ENCODE data around the gene DNAJA3.
A peak's percentile ranks its signal among the peaks of the same experiment; 100 is the strongest.

The DNAJA3 gene

DNA sequence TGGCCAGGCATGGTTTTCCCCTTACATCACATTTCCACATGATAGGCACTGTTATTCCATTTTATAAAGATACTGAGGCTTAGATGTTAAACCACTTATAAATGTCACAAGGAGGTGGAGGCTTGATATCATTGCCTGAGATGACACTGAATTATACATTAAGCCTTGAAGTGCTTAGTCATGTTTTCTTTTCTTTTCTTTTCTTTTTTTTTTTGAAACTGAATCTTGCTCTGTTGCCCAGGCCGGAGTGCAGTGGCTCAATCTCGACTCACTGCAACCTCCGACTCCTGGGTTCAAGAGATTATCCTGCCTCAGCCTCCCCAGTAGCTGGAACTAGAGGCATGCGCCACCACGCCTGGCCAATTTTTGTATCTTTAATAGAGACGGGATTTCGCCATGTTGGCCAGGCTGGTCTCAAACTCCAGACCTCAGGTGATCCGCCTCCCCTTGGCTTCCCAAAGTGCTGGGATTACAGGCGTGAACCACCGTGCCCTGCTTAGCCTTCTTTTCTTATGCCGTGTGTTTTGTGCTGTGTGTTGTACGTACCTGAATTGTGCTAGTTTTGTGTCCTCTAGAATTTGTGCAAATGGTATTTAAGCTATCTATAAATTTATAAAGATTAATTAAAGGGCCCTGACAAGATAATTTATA lies 1.2 kb downstream of the DNAJA3 start:
- H3K4me3 ChIP-seq (ENCODE audit: severe bottlenecking): peak overlapping the region; percentile 84
- H3K27ac ChIP-seq (ENCODE audit: poor library complexity, severe bottlenecking): peak overlapping the region; percentile 79
- TF ChIP-seq, protein P1, sequence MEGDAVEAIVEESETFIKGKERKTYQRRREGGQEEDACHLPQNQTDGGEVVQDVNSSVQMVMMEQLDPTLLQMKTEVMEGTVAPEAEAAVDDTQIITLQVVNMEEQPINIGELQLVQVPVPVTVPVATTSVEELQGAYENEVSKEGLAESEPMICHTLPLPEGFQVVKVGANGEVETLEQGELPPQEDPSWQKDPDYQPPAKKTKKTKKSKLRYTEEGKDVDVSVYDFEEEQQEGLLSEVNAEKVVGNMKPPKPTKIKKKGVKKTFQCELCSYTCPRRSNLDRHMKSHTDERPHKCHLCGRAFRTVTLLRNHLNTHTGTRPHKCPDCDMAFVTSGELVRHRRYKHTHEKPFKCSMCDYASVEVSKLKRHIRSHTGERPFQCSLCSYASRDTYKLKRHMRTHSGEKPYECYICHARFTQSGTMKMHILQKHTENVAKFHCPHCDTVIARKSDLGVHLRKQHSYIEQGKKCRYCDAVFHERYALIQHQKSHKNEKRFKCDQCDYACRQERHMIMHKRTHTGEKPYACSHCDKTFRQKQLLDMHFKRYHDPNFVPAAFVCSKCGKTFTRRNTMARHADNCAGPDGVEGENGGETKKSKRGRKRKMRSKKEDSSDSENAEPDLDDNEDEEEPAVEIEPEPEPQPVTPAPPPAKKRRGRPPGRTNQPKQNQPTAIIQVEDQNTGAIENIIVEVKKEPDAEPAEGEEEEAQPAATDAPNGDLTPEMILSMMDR (IDR thresholded peaks at IDR 0.05; ENCODE audit: poor library complexity, severe bottlenecking): no peak
- DNase-seq (ENCODE audit: low spot score) (no peak), ATAC-seq (ENCODE audit: low read depth) (no peak)
- no peaks in the 10 kb centered on the region for H3K27me3 ChIP-seq (ENCODE audit: insufficient read depth, poor library complexity, severe bottlenecking)
- peaks cover 25% of the 10 kb centered on the region for H3K36me3 ChIP-seq (ENCODE audit: low read depth)
- peaks cover 10% of the 10 kb centered on the region for H3K4me1 ChIP-seq (ENCODE audit: insufficient read depth, poor library complexity, severe bottlenecking)
- no peaks in the 10 kb centered on the region for H3K9me3 ChIP-seq (ENCODE audit: severe bottlenecking)

DNA sequence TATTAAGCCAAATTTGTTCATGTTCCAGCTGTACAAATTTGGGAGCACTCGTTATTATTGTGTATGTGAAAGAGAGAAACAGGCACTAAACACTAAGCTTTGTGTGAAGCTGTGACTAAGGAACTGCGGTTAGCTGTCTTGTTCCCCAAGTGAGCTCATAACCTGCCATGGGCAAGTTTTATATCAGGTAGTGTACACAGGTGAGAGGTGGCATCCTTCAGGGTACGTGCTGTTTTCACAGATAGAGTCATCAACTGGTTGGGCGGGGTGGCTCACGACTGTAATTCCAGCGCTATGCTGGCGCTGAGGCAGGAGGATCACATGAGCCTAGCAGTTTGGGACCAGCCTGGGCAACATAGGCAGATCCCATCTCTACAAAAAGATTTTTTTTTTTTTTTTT lies 2.8 kb downstream of the DNAJA3 start:
- Histone ChIP-seq H3K27me3 (ENCODE audit: insufficient read depth, poor library complexity, severe bottlenecking) (no peaks in the 10 kb centered on the region), H3K4me3 (ENCODE audit: severe bottlenecking) (no peak overlapping the region), H3K36me3 (ENCODE audit: low read depth) (peaks cover 36% of the 10 kb centered on the region), H3K9me3 (ENCODE audit: severe bottlenecking) (no peaks in the 10 kb centered on the region), H3K4me1 (ENCODE audit: insufficient read depth, poor library complexity, severe bottlenecking) (peaks cover 10% of the 10 kb centered on the region), H3K27ac (ENCODE audit: poor library complexity, severe bottlenecking) (no peak overlapping the region)
- no peak for ATAC-seq (ENCODE audit: low read depth)
- TF ChIP-seq, protein P1 (IDR thresholded peaks at IDR 0.05; ENCODE audit: poor library complexity, severe bottlenecking): no peak
- no peak for DNase-seq (ENCODE audit: low spot score)

DNA sequence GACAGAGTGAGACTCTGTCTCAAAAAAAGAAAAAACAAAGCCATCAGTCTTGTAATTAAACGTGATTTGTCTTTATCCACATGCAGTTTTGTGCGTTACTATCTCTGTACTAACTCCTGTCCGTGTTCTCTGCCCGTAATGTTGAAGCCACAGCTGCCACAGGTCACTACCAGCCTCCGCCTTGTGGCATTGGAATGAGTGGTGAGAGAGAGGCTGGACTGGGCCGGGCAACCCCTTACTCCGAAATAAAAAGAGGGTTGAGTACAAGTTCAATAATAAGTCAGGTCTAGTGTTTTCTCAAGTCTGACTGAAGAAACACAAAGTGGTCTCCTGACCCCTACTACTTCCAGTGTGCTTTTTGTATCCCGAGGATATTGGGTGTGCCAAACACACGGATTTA lies 5.4 kb downstream of the DNAJA3 start:
- Histone ChIP-seq H3K9me3 (ENCODE audit: severe bottlenecking) (no peaks in the 10 kb centered on the region), H3K4me1 (ENCODE audit: insufficient read depth, poor library complexity, severe bottlenecking) (peaks cover 10% of the 10 kb centered on the region), H3K4me3 (ENCODE audit: severe bottlenecking) (no peak overlapping the region), H3K27ac (ENCODE audit: poor library complexity, severe bottlenecking) (no peak overlapping the region), H3K27me3 (ENCODE audit: insufficient read depth, poor library complexity, severe bottlenecking) (no peaks in the 10 kb centered on the region), H3K36me3 (ENCODE audit: low read depth) (peaks cover 58% of the 10 kb centered on the region)
- DNase-seq (ENCODE audit: low spot score): no peak
- no peak for ATAC-seq (ENCODE audit: low read depth)
- TF ChIP-seq, protein P1 (IDR thresholded peaks at IDR 0.05; ENCODE audit: poor library complexity, severe bottlenecking): no peak

DNA sequence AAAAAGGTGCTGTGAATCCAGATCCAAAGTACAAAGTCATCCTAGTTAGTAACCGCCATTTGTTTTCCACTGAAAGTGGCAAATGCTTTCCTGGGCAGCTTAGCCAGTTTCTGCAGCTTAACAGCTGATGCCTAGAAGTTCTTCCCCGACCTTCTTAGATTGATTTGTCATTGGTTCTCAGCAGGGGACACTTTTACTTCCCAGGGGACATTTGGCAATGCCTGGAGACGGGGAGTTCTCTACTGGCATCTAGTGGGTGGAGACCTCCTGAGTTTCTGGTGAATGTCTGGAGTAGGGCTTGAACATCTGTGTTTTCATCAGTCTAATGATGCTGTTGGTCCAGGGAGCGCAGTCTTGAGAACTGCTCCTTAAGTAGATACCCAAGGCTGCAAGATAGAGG lies 7.6 kb downstream of the DNAJA3 start:
- no peak for ATAC-seq (ENCODE audit: low read depth)
- Histone ChIP-seq H3K27me3 (ENCODE audit: insufficient read depth, poor library complexity, severe bottlenecking) (no peaks in the 10 kb centered on the region), H3K27ac (ENCODE audit: poor library complexity, severe bottlenecking) (no peak overlapping the region), H3K36me3 (ENCODE audit: low read depth) (peaks cover 74% of the 10 kb centered on the region), H3K9me3 (ENCODE audit: severe bottlenecking) (no peaks in the 10 kb centered on the region), H3K4me3 (ENCODE audit: severe bottlenecking) (no peak overlapping the region), H3K4me1 (ENCODE audit: insufficient read depth, poor library complexity, severe bottlenecking) (no peaks in the 10 kb centered on the region)
- TF ChIP-seq, protein P1 (IDR thresholded peaks at IDR 0.05; ENCODE audit: poor library complexity, severe bottlenecking): no peak
- DNase-seq (ENCODE audit: low spot score): no peak
